Mesenchymal stem cell (in vitro differentiated cells and primary cell): ENCODE results near the gene TMPRSS4.

Experiments used
- DNase-seq: peaks from one replicate; pipeline ENCODE4 v3.0.0-alpha.2; 2013
- H2AFZ ChIP-seq: one replicate; pipeline ENCODE4 v1.6.1; 2013; ENCODE audit warnings: low read depth, mild to moderate bottlenecking, control low read depth, inconsistent platforms, low read length, moderate library complexity
- H2AK5ac ChIP-seq: 2 replicates; pipeline ENCODE4 v1.6.1; 2013; ENCODE audit warnings: low read length, moderate library complexity, mild to moderate bottlenecking, inconsistent platforms; ENCODE audit not compliant: severe bottlenecking
- H2BK120ac ChIP-seq: one replicate; pipeline ENCODE4 v1.6.1; 2013; ENCODE audit warnings: low read depth, mild to moderate bottlenecking, inconsistent platforms, low read length, moderate library complexity
- H2BK12ac ChIP-seq, 2 experiments: one replicate each; pipeline ENCODE4 v1.6.1; 2013; ENCODE audit warnings: inconsistent platforms in 2 of 2, low read length in 2 of 2, mild to moderate bottlenecking in 2 of 2, moderate library complexity in 2 of 2, control low read depth in 1 of 2
- H2BK15ac ChIP-seq: one replicate; pipeline ENCODE4 v1.6.1; 2013; ENCODE audit warnings: mild to moderate bottlenecking, low read depth, inconsistent platforms; ENCODE audit not compliant: poor library complexity, severe bottlenecking
- H2BK5ac ChIP-seq: 2 replicates; pipeline ENCODE4 v1.6.1; 2013; ENCODE audit warnings: low read depth, mild to moderate bottlenecking, low read length, control low read depth, inconsistent platforms; ENCODE audit not compliant: poor library complexity, severe bottlenecking
- H3K14ac ChIP-seq, 2 experiments: one replicate each; pipeline ENCODE4 v1.6.1; 2013; ENCODE audit warnings: inconsistent platforms in 2 of 2, low read length in 2 of 2, control low read depth in 1 of 2, mild to moderate bottlenecking in 1 of 2, moderate library complexity in 1 of 2
- H3K18ac ChIP-seq, 2 experiments: one replicate each; pipeline ENCODE4 v1.6.1; 2013; ENCODE audit warnings: inconsistent platforms in 2 of 2, low read length in 2 of 2, control low read depth in 1 of 2, low read depth in 1 of 2, mild to moderate bottlenecking in 1 of 2
- H3K23ac ChIP-seq, 2 experiments: one replicate each; pipeline ENCODE4 v1.6.1; 2013; ENCODE audit warnings: inconsistent platforms in 2 of 2, low read length in 2 of 2, mild to moderate bottlenecking in 2 of 2, moderate library complexity in 2 of 2, control low read depth in 1 of 2
- H3K27ac ChIP-seq: 2 replicates; pipeline ENCODE4 v1.5.1; 2013; ENCODE audit warnings: mild to moderate bottlenecking, moderate library complexity, low read length, control low read depth, inconsistent platforms; ENCODE audit not compliant: poor library complexity, severe bottlenecking
- H3K27me3 ChIP-seq, 2 experiments: 2 replicates each; pipeline versions ENCODE4 v1.6.1 to v1.7.0; 2013; ENCODE audit warnings: low read length in 2 of 2, mild to moderate bottlenecking in 2 of 2, moderate library complexity in 2 of 2, control low read depth in 1 of 2, inconsistent platforms in 1 of 2; ENCODE audit not compliant: control insufficient read depth in 1 of 2, insufficient read depth in 1 of 2
- H3K36me3 ChIP-seq, 2 experiments: 2 replicates each; pipeline versions ENCODE4 v1.6.1 to v1.7.0; 2013; ENCODE audit warnings: low read length in 2 of 2, control low read depth in 1 of 2, inconsistent platforms in 1 of 2, low read depth in 1 of 2, mild to moderate bottlenecking in 1 of 2; ENCODE audit not compliant: insufficient read depth in 2 of 2, control insufficient read depth in 1 of 2
- H3K4ac ChIP-seq, 2 experiments: one replicate each; pipeline ENCODE4 v1.6.1; 2013; ENCODE audit warnings: inconsistent platforms in 2 of 2, low read length in 2 of 2, mild to moderate bottlenecking in 2 of 2, moderate library complexity in 2 of 2, control low read depth in 1 of 2, low read depth in 1 of 2
- H3K4me1 ChIP-seq: 2 replicates; pipeline ENCODE4 v1.6.1; 2013; ENCODE audit warnings: low read depth, low read length, control low read depth; ENCODE audit not compliant: control insufficient read depth, insufficient read depth
- H3K4me2 ChIP-seq: 2 replicates; pipeline ENCODE4 v1.6.1; 2013; ENCODE audit warnings: low read length, mild to moderate bottlenecking, inconsistent platforms; ENCODE audit not compliant: poor library complexity, severe bottlenecking
- H3K4me3 ChIP-seq, 2 experiments: 2 replicates each; pipeline versions ENCODE4 v1.5.1 to v1.7.0; 2013; ENCODE audit warnings: low read length in 2 of 2, mild to moderate bottlenecking in 2 of 2, control low read depth in 1 of 2, low read depth in 1 of 2; ENCODE audit not compliant: insufficient read depth in 1 of 2
- H3K79me1 ChIP-seq: replicated peaks from 2 replicates; pipeline ENCODE4 v1.6.1; 2013; ENCODE audit warnings: mild to moderate bottlenecking, control low read depth, low read length, inconsistent platforms; ENCODE audit not compliant: poor library complexity, severe bottlenecking
- H3K9ac ChIP-seq: 2 replicates; pipeline ENCODE4 v1.7.0; 2013; ENCODE audit warnings: mild to moderate bottlenecking, low read length, moderate library complexity
- H3K9me3 ChIP-seq: 2 replicates; pipeline ENCODE4 v1.7.0; 2013; ENCODE audit warnings: mild to moderate bottlenecking, low read length; ENCODE audit not compliant: control insufficient read depth
- H4K8ac ChIP-seq: one replicate; pipeline ENCODE4 v1.6.1; 2013; ENCODE audit warnings: inconsistent platforms, mild to moderate bottlenecking, low read length, moderate library complexity
- H4K91ac ChIP-seq: one replicate; pipeline ENCODE4 v1.6.1; 2013; ENCODE audit warnings: mild to moderate bottlenecking, low read length, inconsistent platforms
- WGBS: methylation state at CpG from one replicate; pipeline ENCODE4 v1.1.7; 2013; ENCODE audit warnings: mixed read lengths; 5-methylcytosine and 5-hydroxymethylcytosine counted together

TMPRSS4 gene

DNA sequence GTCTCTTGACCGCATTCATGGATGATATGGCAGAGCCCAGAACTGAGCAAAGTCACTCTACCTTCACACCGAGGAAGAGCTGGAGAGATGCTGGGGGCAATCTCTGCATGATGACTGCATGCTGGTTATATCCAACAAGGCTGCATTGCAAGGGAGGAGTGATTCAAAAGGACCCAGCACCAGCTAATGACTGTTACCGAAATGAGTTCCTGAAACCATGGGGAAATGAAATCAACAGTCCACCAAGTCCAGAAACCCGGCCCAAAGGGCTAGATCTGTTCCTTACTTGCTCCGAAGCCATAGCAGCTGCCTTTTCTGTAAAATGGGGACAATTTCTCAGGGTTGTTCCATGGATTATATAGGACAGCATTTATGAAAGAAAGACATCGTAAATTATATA lies 11.1 kb downstream of the TMPRSS4 start:
- peaks cover 19 to 24% of the 10 kb centered on the region in 2 experiments for H3K27me3 ChIP-seq
- no peak overlapping the region for H2BK12ac ChIP-seq
- H2BK5ac ChIP-seq: no peak overlapping the region
- H3K36me3 ChIP-seq: no peaks in the 10 kb centered on the region
- H2AFZ ChIP-seq: no peak overlapping the region
- no peaks in the 10 kb centered on the region for H3K4me1 ChIP-seq
- DNase-seq: no peak
- H3K9me3 ChIP-seq: peaks cover 44% of the 10 kb centered on the region
- H3K27ac ChIP-seq: no peak overlapping the region
- H2AK5ac ChIP-seq: no peak overlapping the region
- H3K4me3 ChIP-seq: no peak overlapping the region
- H4K91ac ChIP-seq: no peak overlapping the region
- H3K18ac ChIP-seq: no peak overlapping the region
- no peak overlapping the region for H3K14ac ChIP-seq
- H3K79me1 ChIP-seq: no peaks in the 10 kb centered on the region
- no peak overlapping the region for H3K4me2 ChIP-seq
- H3K23ac ChIP-seq: no peak overlapping the region
- no peak overlapping the region for H3K9ac ChIP-seq
- no peak overlapping the region for H4K8ac ChIP-seq
- no peak overlapping the region for H3K4ac ChIP-seq
- 77% methylated on average over 5 of the region's 6 CpGs for WGBS
- no peak overlapping the region for H2BK15ac ChIP-seq
- H2BK120ac ChIP-seq: no peak overlapping the region

DNA sequence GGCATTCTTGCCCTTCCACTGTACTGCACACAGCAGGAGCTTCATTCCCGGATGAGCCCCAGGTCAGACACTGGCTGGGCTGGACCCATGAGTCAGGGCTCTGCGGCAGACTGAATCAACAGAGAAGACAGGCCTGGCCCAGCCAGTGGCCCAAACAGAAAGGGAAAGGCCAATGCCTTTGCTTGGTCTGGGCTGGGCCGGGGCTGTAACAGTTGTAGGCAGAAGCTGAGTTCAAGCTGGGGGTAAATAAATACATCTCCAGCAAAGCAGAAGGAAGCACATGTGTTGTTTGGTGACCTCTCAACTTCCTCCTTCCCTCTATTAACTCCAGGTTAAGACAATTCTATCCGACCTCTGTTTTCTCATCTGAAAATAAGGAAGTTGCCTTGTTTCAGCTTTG lies 11.7 kb downstream of the TMPRSS4 start:
- H3K18ac ChIP-seq: no peak overlapping the region
- H3K27me3 ChIP-seq: peaks cover 15 to 24% of the 10 kb centered on the region in 2 experiments
- no peaks in the 10 kb centered on the region for H3K36me3 ChIP-seq
- no peak overlapping the region for H2AFZ ChIP-seq
- no peak overlapping the region for H3K14ac ChIP-seq
- H3K4me1 ChIP-seq: no peaks in the 10 kb centered on the region
- H4K8ac ChIP-seq: no peak overlapping the region
- H2BK15ac ChIP-seq: no peak overlapping the region
- WGBS: 71% methylated on average over 3 of the region's 4 CpGs
- no peak overlapping the region for H3K27ac ChIP-seq
- no peak overlapping the region for H3K4me2 ChIP-seq
- peaks cover 44% of the 10 kb centered on the region for H3K9me3 ChIP-seq
- DNase-seq: no peak
- H2BK12ac ChIP-seq: no peak overlapping the region
- H3K4me3 ChIP-seq: no peak overlapping the region
- no peaks in the 10 kb centered on the region for H3K79me1 ChIP-seq
- H2AK5ac ChIP-seq: no peak overlapping the region
- no peak overlapping the region for H3K23ac ChIP-seq
- H2BK5ac ChIP-seq: no peak overlapping the region
- no peak overlapping the region for H2BK120ac ChIP-seq
- no peak overlapping the region for H3K4ac ChIP-seq
- no peak overlapping the region for H3K9ac ChIP-seq
- H4K91ac ChIP-seq: no peak overlapping the region

DNA sequence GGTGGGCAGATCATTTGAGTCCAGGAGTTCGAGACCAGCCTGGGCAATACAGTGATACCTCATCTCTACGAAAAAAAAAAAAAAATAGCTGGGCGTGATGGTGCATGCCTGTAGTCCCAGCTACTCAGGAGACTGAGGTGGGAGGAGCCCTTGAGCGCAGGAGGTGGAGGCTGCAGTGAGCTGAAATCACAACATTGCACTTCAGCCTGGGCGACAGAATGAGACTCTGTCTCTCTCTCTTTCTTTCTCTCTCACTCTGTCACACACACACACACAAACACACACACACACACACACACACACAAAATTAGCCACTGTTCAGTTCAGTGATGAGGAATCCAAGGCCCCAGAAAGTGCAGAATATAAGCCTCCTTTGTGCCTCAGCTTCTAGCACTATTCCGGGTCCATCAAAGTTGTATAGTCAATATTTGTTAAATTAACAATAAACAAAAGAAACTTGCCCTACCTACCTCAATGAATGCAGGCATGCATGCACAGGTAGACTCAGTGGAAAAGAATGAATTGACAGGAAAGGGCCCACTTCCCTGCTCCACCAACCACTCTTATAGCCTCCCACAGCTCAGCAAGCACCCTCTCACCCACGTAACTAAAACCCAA lies 13.8 kb downstream of the TMPRSS4 start:
- no peak overlapping the region for H4K91ac ChIP-seq
- no peak overlapping the region for H3K18ac ChIP-seq
- H2AK5ac ChIP-seq: no peak overlapping the region
- no peak overlapping the region for H2AFZ ChIP-seq
- peaks cover 12 to 24% of the 10 kb centered on the region in 2 experiments for H3K27me3 ChIP-seq
- H3K4me3 ChIP-seq: no peak overlapping the region
- no peaks in the 10 kb centered on the region for H3K4me1 ChIP-seq
- H3K4me2 ChIP-seq: no peak overlapping the region
- DNase-seq: no peak
- H2BK5ac ChIP-seq: no peak overlapping the region
- H2BK15ac ChIP-seq: no peak overlapping the region
- no peaks in the 10 kb centered on the region for H3K36me3 ChIP-seq
- H2BK120ac ChIP-seq: no peak overlapping the region
- H3K4ac ChIP-seq: no peak overlapping the region
- H3K9ac ChIP-seq: no peak overlapping the region
- 81% methylated on average over 6 of the region's 7 CpGs for WGBS
- H3K14ac ChIP-seq: no peak overlapping the region
- no peak overlapping the region for H3K27ac ChIP-seq
- H3K9me3 ChIP-seq: peaks cover 44% of the 10 kb centered on the region
- no peak overlapping the region for H4K8ac ChIP-seq
- no peaks in the 10 kb centered on the region for H3K79me1 ChIP-seq
- no peak overlapping the region for H2BK12ac ChIP-seq
- H3K23ac ChIP-seq: no peak overlapping the region

GRCh38 chr11:118091690-118092089 lies 14.8 kb downstream of the TMPRSS4 start:
- no peak overlapping the region for H3K23ac ChIP-seq
- H3K18ac ChIP-seq: no peak overlapping the region
- H3K27me3 ChIP-seq: peaks cover 21 to 28% of the 10 kb centered on the region in 2 experiments
- no peak overlapping the region for H3K4me3 ChIP-seq
- peaks cover 38% of the 10 kb centered on the region for H3K9me3 ChIP-seq
- no peak overlapping the region for H3K4me2 ChIP-seq
- no peak for DNase-seq
- H2AK5ac ChIP-seq: no peak overlapping the region
- H2BK12ac ChIP-seq: no peak overlapping the region
- H2BK5ac ChIP-seq: no peak overlapping the region
- H3K14ac ChIP-seq: no peak overlapping the region
- WGBS: 75% methylated on average over 6 of the region's 6 CpGs
- H4K91ac ChIP-seq: no peak overlapping the region
- H3K36me3 ChIP-seq: no peaks in the 10 kb centered on the region
- H3K27ac ChIP-seq: no peak overlapping the region
- H3K4ac ChIP-seq: no peak overlapping the region
- H2AFZ ChIP-seq: no peak overlapping the region
- H3K9ac ChIP-seq: no peak overlapping the region
- H3K4me1 ChIP-seq: no peaks in the 10 kb centered on the region
- no peak overlapping the region for H2BK15ac ChIP-seq
- no peak overlapping the region for H2BK120ac ChIP-seq
- H4K8ac ChIP-seq: no peak overlapping the region
- H3K79me1 ChIP-seq: no peaks in the 10 kb centered on the region
